Smooth muscle cell (in vitro differentiated cells): ENCODE data around the gene TRAPPC2B. TPM values are rescaled to one million over a fixed set of nuclear protein-coding genes. Genes with fewer than 3 reads are reported as not detected.

Source experiments
- DNase-seq: peaks from one replicate; lab custom pipeline; 2025; ENCODE audit not compliant: unreplicated experiment; lab: John Stamatoyannopoulos, UW
- H2AFZ ChIP-seq: fragments of 200-600 bp; sonication (generic); 2 replicates; pipeline ENCODE4 v1.6.0; 2016; ENCODE audit warnings: antibody characterized with exemption, low read depth, mild to moderate bottlenecking
- H3F3A ChIP-seq: fragments of 200-600 bp; sonication (generic); 2 replicates; pipeline ENCODE4 v1.6.0; 2017; ENCODE audit warnings: antibody characterized with exemption, low read depth
- H3K27ac ChIP-seq: fragments of 200-600 bp; sonication (generic); 2 replicates; pipeline ENCODE4 v1.5.1; 2016; ENCODE audit warnings: low read depth, mild to moderate bottlenecking
- H3K27me3 ChIP-seq: fragments of 200-600 bp; sonication (generic); 2 replicates; pipeline ENCODE4 v1.6.1; 2016; ENCODE audit warnings: low read depth, mild to moderate bottlenecking
- H3K36me3 ChIP-seq: fragments of 200-600 bp; sonication (generic); 2 replicates; pipeline ENCODE4 v1.5.1; 2016; ENCODE audit warnings: low read depth
- H3K4me1 ChIP-seq: fragments of 200-600 bp; sonication (generic); 2 replicates; pipeline ENCODE4 v1.5.1; 2016; ENCODE audit warnings: low read depth
- H3K4me2 ChIP-seq: fragments of 200-600 bp; sonication (generic); 2 replicates; pipeline ENCODE4 v1.6.0; 2016; ENCODE audit warnings: mild to moderate bottlenecking
- H3K4me3 ChIP-seq: fragments of 200-600 bp; sonication (generic); 2 replicates; pipeline ENCODE4 v1.5.1; 2016; ENCODE audit warnings: mild to moderate bottlenecking
- H3K79me2 ChIP-seq: fragments of 200-600 bp; sonication (generic); 2 replicates; pipeline ENCODE4 v1.6.0; 2016; ENCODE audit warnings: low read depth, mild to moderate bottlenecking
- H3K9ac ChIP-seq: fragments of 200-600 bp; sonication (generic); 2 replicates; pipeline ENCODE4 v1.6.0; 2016; ENCODE audit warnings: low read depth
- H3K9me3 ChIP-seq: fragments of 200-600 bp; sonication (generic); replicated peaks from 2 replicates; pipeline ENCODE4 v1.5.1; 2016; ENCODE audit warnings: low read depth
- H4K20me1 ChIP-seq: fragments of 200-600 bp; sonication (generic); 2 replicates; pipeline ENCODE4 v1.6.0; 2016; ENCODE audit warnings: low read depth
- CTCF ChIP-seq: fragments of 200-600 bp; sonication (generic); IDR thresholded peaks from 2 replicates; pipeline ENCODE4 v1.5.1; 2017; ENCODE audit warnings: borderline replicate concordance, mild to moderate bottlenecking, antibody characterized with exemption; ENCODE audit not compliant: insufficient read depth, poor library complexity, severe bottlenecking
- WGBS: methylation state at CpG from one replicate; pipeline ENCODE4 v1.1.7; 2016; ENCODE audit warnings: low lambda C conversion rate; 5-methylcytosine and 5-hydroxymethylcytosine counted together
- polyA plus RNA-seq: library from polyadenylated mRNA; unstranded; fragments of >200 nt; fragmentation: Nextera tagmentation; extraction: Ambion mirVana; gene quantifications from 2 replicates; pipeline ENCODE4 v1.2.1, GENCODE V29; 2016
- total RNA-seq: library from RNA; depleted of rRNA; stranded (reverse); fragments of >200 nt; gene quantifications from 2 replicates; pipeline ENCODE4 v1.2.3, GENCODE V29; 2014

Gene TRAPPC2B
- total and polyA plus RNA-seq, 2 experiments from 2014 or later, result 25.4 to 36.3 TPM

- H3K27ac ChIP-seq, result peak within 1 kb of the TSS; percentile 80
- WGBS, result 2% methylated on average over 71 of the region's 71 CpGs
These were observed 42.9 kb upstream of the TRAPPC2B start, which contains the start of gene ZNF543 for GRCh38 chr19:57320180-57321084. Gene ZNF543 (plus strand): TSS chr19:57320472. CDS start chr19:57320854, 382 bp downstream.

GRCh38 chr19:57321116-57321515 lies 42.2 kb upstream of the TRAPPC2B start:
- no peak for TF ChIP-seq CTCF
- Histone ChIP-seq H3K4me3 (peak overlapping the region; percentile 94), H3K9me3 (no peaks in the 10 kb centered on the region), H4K20me1 (no peaks in the 10 kb centered on the region), H3K9ac (peak overlapping the region; percentile 96), H3K4me2 (peak overlapping the region; percentile 99), H3K36me3 (peaks cover 6% of the 10 kb centered on the region), H3K4me1 (peaks cover 13% of the 10 kb centered on the region), H3K79me2 (peaks cover 26% of the 10 kb centered on the region), H3K27ac (no peak overlapping the region), H3K27me3 (peaks cover 16% of the 10 kb centered on the region), H3F3A (no peaks in the 10 kb centered on the region), H2AFZ (no peak overlapping the region)
- no peak for DNase-seq
- 79% methylated on average over 8 of the region's 8 CpGs for WGBS

More at GRCh38 chr19:57320180-57321084, 42.9 kb upstream of the TRAPPC2B start, which contains the start of gene ZNF543:
- peak; percentile 82 for DNase-seq
- Histone ChIP-seq H3K9me3 (no peaks in the 10 kb centered on the region), H3K79me2 (peaks cover 26% of the 10 kb centered on the region), H3K4me2 (peak within 1 kb of the TSS; percentile 99), H3K27me3 (peaks cover 23% of the 10 kb centered on the region), H3K4me1 (peaks cover 13% of the 10 kb centered on the region), H3K4me3 (peak within 1 kb of the TSS; percentile 94), H3K9ac (peak within 1 kb of the TSS; percentile 96), H3K36me3 (peaks cover 6% of the 10 kb centered on the region), H4K20me1 (no peaks in the 10 kb centered on the region), H3F3A (no peaks in the 10 kb centered on the region), H2AFZ (peak within 1 kb of the TSS; percentile 88)
- TF ChIP-seq CTCF, result no peak

GRCh38 chr19:57321751-57322150 lies 41.6 kb upstream of the TRAPPC2B start:
- Histone ChIP-seq H3K36me3 (peaks cover 6% of the 10 kb centered on the region), H3K27ac (no peak overlapping the region), H3K79me2 (peaks cover 26% of the 10 kb centered on the region), H3K9ac (no peak overlapping the region), H3K27me3 (peaks cover 9% of the 10 kb centered on the region), H4K20me1 (no peaks in the 10 kb centered on the region), H3F3A (no peaks in the 10 kb centered on the region), H3K4me2 (peak overlapping the region; percentile 99), H3K9me3 (no peaks in the 10 kb centered on the region), H2AFZ (no peak overlapping the region), H3K4me3 (peak overlapping the region; percentile 94), H3K4me1 (peaks cover 13% of the 10 kb centered on the region)
- TF ChIP-seq CTCF, result no peak
- 96% methylated on average over 3 of the region's 3 CpGs for WGBS
- no peak for DNase-seq

GRCh38 chr19:57324992-57325391 lies 38.4 kb upstream of the TRAPPC2B start:
- DNase-seq, result no peak
- no peak overlapping the region for H2AFZ ChIP-seq
- no peak for TF ChIP-seq CTCF
- H4K20me1 ChIP-seq, result no peaks in the 10 kb centered on the region
- peaks cover 12% of the 10 kb centered on the region for H3K36me3 ChIP-seq
- H3K4me2 ChIP-seq, result no peak overlapping the region
- H3K9me3 ChIP-seq, result peaks cover 8% of the 10 kb centered on the region
- no peaks in the 10 kb centered on the region for H3K27me3 ChIP-seq
- H3K27ac ChIP-seq, result no peak overlapping the region
- H3K4me1 ChIP-seq, result peaks cover 9% of the 10 kb centered on the region
- H3K79me2 ChIP-seq, result peaks cover 26% of the 10 kb centered on the region
- H3F3A ChIP-seq, result no peaks in the 10 kb centered on the region
- no peak overlapping the region for H3K9ac ChIP-seq
- H3K4me3 ChIP-seq, result no peak overlapping the region
